WTC11 (cell line): ENCODE measurements around the gene RHCG. TPM values are rescaled to one million over a fixed set of nuclear protein-coding genes. Genes with fewer than 3 reads are reported as not detected.

Experiments used
- ATAC-seq: fragments of 200-7000 bp; cut with Tn5 transposase; 2 replicates; pipeline ENCODE4 v1.10.0; 2021; ENCODE audit warnings: mild to moderate bottlenecking, moderate library complexity
- CTCF ChIA-PET: fragments of 300-600 bp; sonication (Branson Sonifier 250); formaldehyde crosslinking; loops from one replicate; lab custom pipeline; 2021; ENCODE audit warnings: antibody characterized with exemption; lab: Charles Lee
- POLR2A ChIA-PET: fragments of 350-600 bp; sonication (Branson Sonifier 250); formaldehyde crosslinking; loops from one replicate; lab custom pipeline; 2021; ENCODE audit warnings: antibody characterized with exemption; lab: Charles Lee
- DNase-seq: peaks from one replicate; pipeline ENCODE4 v3.0.0; 2021; ENCODE audit warnings: low spot score
- H3K27ac Mint-ChIP-seq: 2 replicates; pipeline ENCODE4 v1.8.0; 2021; ENCODE audit warnings: mixed read lengths
- H3K27me3 Mint-ChIP-seq: 2 replicates; pipeline ENCODE4 v1.8.0; 2021; ENCODE audit warnings: low read depth, mild to moderate bottlenecking, moderate library complexity, mixed read lengths
- H3K36me3 Mint-ChIP-seq: 2 replicates; pipeline ENCODE4 v1.8.0; 2021; ENCODE audit warnings: mixed read lengths
- H3K4me1 Mint-ChIP-seq: 2 replicates; pipeline ENCODE4 v1.8.0; 2022; ENCODE audit warnings: mixed read lengths
- H3K4me3 Mint-ChIP-seq: 2 replicates; pipeline ENCODE4 v1.8.0; 2021; ENCODE audit warnings: mild to moderate bottlenecking, moderate library complexity, mixed read lengths
- H3K9me3 Mint-ChIP-seq: 2 replicates; pipeline ENCODE4 v1.8.0; 2021; ENCODE audit warnings: mixed read lengths
- AR ChIP-seq: fragments of 250-450 bp; sonication (Bioruptor Pico); IDR thresholded peaks from 2 replicates; pipeline ENCODE4 v1.9.0; 2021; ENCODE audit warnings: mild to moderate bottlenecking
- CBFB ChIP-seq: sonication (generic); formaldehyde crosslinking; IDR thresholded peaks from 2 replicates; pipeline ENCODE4 v1.8.1; 2022; ENCODE audit warnings: mild to moderate bottlenecking, low read depth, missing genetic modification reagents
- CREB1 ChIP-seq: sonication (generic); formaldehyde crosslinking; IDR thresholded peaks from 2 replicates; pipeline ENCODE4 v1.8.0; 2023; ENCODE audit warnings: mild to moderate bottlenecking, missing genetic modification reagents
- CREM ChIP-seq: sonication (generic); formaldehyde crosslinking; IDR thresholded peaks from 2 replicates; pipeline ENCODE4 v1.8.1; 2022; ENCODE audit warnings: mild to moderate bottlenecking, missing genetic modification reagents, moderate library complexity
- ETV6 ChIP-seq: sonication (generic); formaldehyde crosslinking; IDR thresholded peaks from 2 replicates; pipeline ENCODE4 v1.8.1; 2022; ENCODE audit warnings: mild to moderate bottlenecking, missing genetic modification reagents
- GABPB1 ChIP-seq: sonication (generic); formaldehyde crosslinking; IDR thresholded peaks from 2 replicates; pipeline ENCODE4 v1.8.1; 2023; ENCODE audit warnings: mild to moderate bottlenecking, missing genetic modification reagents
- IRF1 ChIP-seq: sonication (generic); formaldehyde crosslinking; IDR thresholded peaks from 2 replicates; pipeline ENCODE4 v1.8.0; 2023; ENCODE audit warnings: missing genetic modification reagents
- MLX ChIP-seq: sonication (generic); formaldehyde crosslinking; IDR thresholded peaks from 2 replicates; pipeline ENCODE4 v1.8.1; 2023; ENCODE audit warnings: mild to moderate bottlenecking, missing genetic modification reagents, moderate library complexity
- MXD4 ChIP-seq: fragments of 250-450 bp; sonication (Bioruptor Pico); IDR thresholded peaks from 2 replicates; pipeline ENCODE4 v1.8.0; 2021; ENCODE audit warnings: mild to moderate bottlenecking, moderate library complexity, borderline replicate concordance
- NFATC4 ChIP-seq: fragments of 250-450 bp; sonication (Bioruptor Pico); IDR thresholded peaks from 2 replicates; pipeline ENCODE4 v1.9.0; 2021; ENCODE audit warnings: mild to moderate bottlenecking
- NFYB ChIP-seq: sonication (generic); formaldehyde crosslinking; conservative IDR thresholded peaks from 2 replicates; pipeline ENCODE4 v1.8.0; 2022; ENCODE audit warnings: low read depth, missing genetic modification reagents
- NR2C2 ChIP-seq: sonication (generic); formaldehyde crosslinking; IDR thresholded peaks from 2 replicates; pipeline ENCODE4 v1.8.0; 2022; ENCODE audit warnings: mild to moderate bottlenecking, missing genetic modification reagents
- NR3C1 ChIP-seq: sonication (generic); formaldehyde crosslinking; conservative IDR thresholded peaks from 2 replicates; pipeline ENCODE4 v1.8.1; 2023; ENCODE audit warnings: low read depth, mild to moderate bottlenecking, missing genetic modification reagents
- OVOL2 ChIP-seq: fragments of 250-450 bp; sonication (Bioruptor Pico); IDR thresholded peaks from 2 replicates; pipeline ENCODE4 v1.9.0; 2021; ENCODE audit warnings: mild to moderate bottlenecking, borderline replicate concordance
- TEAD4 ChIP-seq: sonication (generic); formaldehyde crosslinking; IDR thresholded peaks from 2 replicates; pipeline ENCODE4 v1.8.0; 2022; ENCODE audit warnings: mild to moderate bottlenecking, missing genetic modification reagents
- ZNF121 ChIP-seq: sonication (generic); formaldehyde crosslinking; IDR thresholded peaks from 2 replicates; pipeline ENCODE4 v1.8.0; 2023; ENCODE audit warnings: missing genetic modification reagents
- ZNF263 ChIP-seq: sonication (generic); formaldehyde crosslinking; IDR thresholded peaks from 2 replicates; pipeline ENCODE4 v1.8.1; 2022; ENCODE audit warnings: low read depth, mild to moderate bottlenecking, moderate library complexity, missing genetic modification reagents
- ZNF396 ChIP-seq: fragments of 250-450 bp; sonication (Bioruptor Pico); IDR thresholded peaks from 2 replicates; pipeline ENCODE4 v1.8.0; 2021; ENCODE audit warnings: mild to moderate bottlenecking, moderate library complexity, borderline replicate concordance
- ZNF671 ChIP-seq: fragments of 250-450 bp; sonication (Bioruptor Pico); IDR thresholded peaks from 2 replicates; pipeline ENCODE4 v1.8.0; 2021; ENCODE audit warnings: mild to moderate bottlenecking
- total RNA-seq: library from RNA; stranded (reverse); gene quantifications from 3 replicates; pipeline ENCODE4 v1.2.3, GENCODE V29; 2021
- TF ChIP-seq, protein P1 (sequence below): fragments of 200-600 bp; IDR thresholded peaks from 2 replicates; pipeline ENCODE4 v1.8.0; 2022; ENCODE audit warnings: antibody characterized with exemption
- TF ChIP-seq, protein P2 (sequence below): sonication (generic); formaldehyde crosslinking; IDR thresholded peaks from 2 replicates; pipeline ENCODE4 v1.8.0; 2022; ENCODE audit warnings: missing genetic modification reagents
- TF ChIP-seq, protein P3 (sequence below): sonication (generic); formaldehyde crosslinking; IDR thresholded peaks from 2 replicates; pipeline ENCODE4 v1.8.1; 2023; ENCODE audit warnings: mild to moderate bottlenecking, moderate library complexity, missing genetic modification reagents
- TF ChIP-seq, protein P4 (sequence below): sonication (generic); formaldehyde crosslinking; IDR thresholded peaks from 2 replicates; pipeline ENCODE4 v1.8.1; 2023; ENCODE audit warnings: mild to moderate bottlenecking, missing genetic modification reagents

The RHCG gene
- total RNA-seq, 1 experiment from 2014 or later: 0.31 TPM

DNA sequence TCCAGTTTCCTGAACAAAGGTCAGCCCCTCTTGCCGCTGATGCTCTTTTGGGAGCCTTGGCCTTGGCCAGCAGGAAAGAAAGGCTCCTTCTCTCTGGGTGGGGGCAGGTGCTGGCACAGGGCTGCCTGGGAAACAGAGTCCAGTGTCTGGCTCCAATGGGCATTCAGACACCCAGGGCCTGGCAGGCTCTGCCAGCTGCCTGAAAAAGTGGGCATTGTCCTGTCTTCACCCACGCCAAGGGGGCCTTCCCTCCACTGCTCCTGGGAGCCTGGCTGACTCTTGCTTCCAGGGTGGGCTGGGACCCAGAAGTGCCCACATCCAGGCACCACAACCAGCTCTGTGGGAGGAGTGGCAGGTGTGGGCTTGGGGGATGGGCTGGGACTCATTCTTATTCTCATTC lies 62.7 kb downstream of the RHCG start (continued):
- TF ChIP-seq AR: no peak
- no peak for TF ChIP-seq ZNF396 (CRISPR knock-in tag)
- no peak for TF ChIP-seq MXD4 (CRISPR knock-in tag)
- no peak for TF ChIP-seq OVOL2 (CRISPR knock-in tag)
- TF ChIP-seq NFYB (CRISPR knock-in tag): no peak
- no peak for TF ChIP-seq NR2C2
- no peak for TF ChIP-seq CBFB

GRCh38 chr15:89430530-89431341 lies 65.6 kb downstream of the RHCG start:
- ChIA-PET CTCF (interaction anchor here (0.6 to 3.9 kb wide), 35 partner anchors 9 to 100 kb away, joined by 3 to 133 read pairs (median 5); partner anchors contain the start of genes POLG and RHCG), POLR2A (no interaction called here)
- peaks cover 15% of the 10 kb centered on the region for H3K4me1 Mint-ChIP-seq
- no peaks in the 10 kb centered on the region for H3K9me3 Mint-ChIP-seq
- peaks cover 32% of the 10 kb centered on the region for H3K27me3 Mint-ChIP-seq
- H3K4me3 Mint-ChIP-seq: peak overlapping the region; percentile 72
- no peaks in the 10 kb centered on the region for H3K36me3 Mint-ChIP-seq
- ATAC-seq (peak; percentile 95), DNase-seq (peak; percentile 96)
- H3K27ac Mint-ChIP-seq: no peak overlapping the region
- no peak for TF ChIP-seq NFYB (CRISPR knock-in tag)
- TF ChIP-seq ZNF121 (CRISPR knock-in tag): peak; percentile 57; the same call in 1 of the 2 replicates
- TF ChIP-seq MLX (CRISPR knock-in tag): peak; percentile 85; the same call in 1 of the 2 replicates
- TF ChIP-seq, protein P1, sequence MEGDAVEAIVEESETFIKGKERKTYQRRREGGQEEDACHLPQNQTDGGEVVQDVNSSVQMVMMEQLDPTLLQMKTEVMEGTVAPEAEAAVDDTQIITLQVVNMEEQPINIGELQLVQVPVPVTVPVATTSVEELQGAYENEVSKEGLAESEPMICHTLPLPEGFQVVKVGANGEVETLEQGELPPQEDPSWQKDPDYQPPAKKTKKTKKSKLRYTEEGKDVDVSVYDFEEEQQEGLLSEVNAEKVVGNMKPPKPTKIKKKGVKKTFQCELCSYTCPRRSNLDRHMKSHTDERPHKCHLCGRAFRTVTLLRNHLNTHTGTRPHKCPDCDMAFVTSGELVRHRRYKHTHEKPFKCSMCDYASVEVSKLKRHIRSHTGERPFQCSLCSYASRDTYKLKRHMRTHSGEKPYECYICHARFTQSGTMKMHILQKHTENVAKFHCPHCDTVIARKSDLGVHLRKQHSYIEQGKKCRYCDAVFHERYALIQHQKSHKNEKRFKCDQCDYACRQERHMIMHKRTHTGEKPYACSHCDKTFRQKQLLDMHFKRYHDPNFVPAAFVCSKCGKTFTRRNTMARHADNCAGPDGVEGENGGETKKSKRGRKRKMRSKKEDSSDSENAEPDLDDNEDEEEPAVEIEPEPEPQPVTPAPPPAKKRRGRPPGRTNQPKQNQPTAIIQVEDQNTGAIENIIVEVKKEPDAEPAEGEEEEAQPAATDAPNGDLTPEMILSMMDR: peak; percentile 100
- TF ChIP-seq GABPB1 (CRISPR knock-in tag): peak; percentile 43; the same call in 1 of the 2 replicates
- TF ChIP-seq, protein P2, sequence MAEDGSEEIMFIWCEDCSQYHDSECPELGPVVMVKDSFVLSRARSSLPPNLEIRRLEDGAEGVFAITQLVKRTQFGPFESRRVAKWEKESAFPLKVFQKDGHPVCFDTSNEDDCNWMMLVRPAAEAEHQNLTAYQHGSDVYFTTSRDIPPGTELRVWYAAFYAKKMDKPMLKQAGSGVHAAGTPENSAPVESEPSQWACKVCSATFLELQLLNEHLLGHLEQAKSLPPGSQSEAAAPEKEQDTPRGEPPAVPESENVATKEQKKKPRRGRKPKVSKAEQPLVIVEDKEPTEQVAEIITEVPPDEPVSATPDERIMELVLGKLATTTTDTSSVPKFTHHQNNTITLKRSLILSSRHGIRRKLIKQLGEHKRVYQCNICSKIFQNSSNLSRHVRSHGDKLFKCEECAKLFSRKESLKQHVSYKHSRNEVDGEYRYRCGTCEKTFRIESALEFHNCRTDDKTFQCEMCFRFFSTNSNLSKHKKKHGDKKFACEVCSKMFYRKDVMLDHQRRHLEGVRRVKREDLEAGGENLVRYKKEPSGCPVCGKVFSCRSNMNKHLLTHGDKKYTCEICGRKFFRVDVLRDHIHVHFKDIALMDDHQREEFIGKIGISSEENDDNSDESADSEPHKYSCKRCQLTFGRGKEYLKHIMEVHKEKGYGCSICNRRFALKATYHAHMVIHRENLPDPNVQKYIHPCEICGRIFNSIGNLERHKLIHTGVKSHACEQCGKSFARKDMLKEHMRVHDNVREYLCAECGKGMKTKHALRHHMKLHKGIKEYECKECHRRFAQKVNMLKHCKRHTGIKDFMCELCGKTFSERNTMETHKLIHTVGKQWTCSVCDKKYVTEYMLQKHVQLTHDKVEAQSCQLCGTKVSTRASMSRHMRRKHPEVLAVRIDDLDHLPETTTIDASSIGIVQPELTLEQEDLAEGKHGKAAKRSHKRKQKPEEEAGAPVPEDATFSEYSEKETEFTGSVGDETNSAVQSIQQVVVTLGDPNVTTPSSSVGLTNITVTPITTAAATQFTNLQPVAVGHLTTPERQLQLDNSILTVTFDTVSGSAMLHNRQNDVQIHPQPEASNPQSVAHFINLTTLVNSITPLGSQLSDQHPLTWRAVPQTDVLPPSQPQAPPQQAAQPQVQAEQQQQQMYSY: no peak
- TF ChIP-seq NFATC4: no peak
- TF ChIP-seq, protein P3, sequence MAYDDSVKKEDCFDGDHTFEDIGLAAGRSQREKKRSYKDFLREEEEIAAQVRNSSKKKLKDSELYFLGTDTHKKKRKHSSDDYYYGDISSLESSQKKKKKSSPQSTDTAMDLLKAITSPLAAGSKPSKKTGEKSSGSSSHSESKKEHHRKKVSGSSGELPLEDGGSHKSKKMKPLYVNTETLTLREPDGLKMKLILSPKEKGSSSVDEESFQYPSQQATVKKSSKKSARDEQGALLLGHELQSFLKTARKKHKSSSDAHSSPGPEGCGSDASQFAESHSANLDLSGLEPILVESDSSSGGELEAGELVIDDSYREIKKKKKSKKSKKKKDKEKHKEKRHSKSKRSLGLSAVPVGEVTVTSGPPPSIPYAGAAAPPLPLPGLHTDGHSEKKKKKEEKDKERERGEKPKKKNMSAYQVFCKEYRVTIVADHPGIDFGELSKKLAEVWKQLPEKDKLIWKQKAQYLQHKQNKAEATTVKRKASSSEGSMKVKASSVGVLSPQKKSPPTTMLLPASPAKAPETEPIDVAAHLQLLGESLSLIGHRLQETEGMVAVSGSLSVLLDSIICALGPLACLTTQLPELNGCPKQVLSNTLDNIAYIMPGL (CRISPR knock-in tag): peak; percentile 45; the same call in 1 of the 2 replicates
- TF ChIP-seq NR3C1 (CRISPR knock-in tag): no peak
- no peak for TF ChIP-seq CREM (CRISPR knock-in tag)
- TF ChIP-seq ZNF671 (CRISPR knock-in tag): no peak
- no peak for TF ChIP-seq IRF1 (CRISPR knock-in tag)
- 0 out of 2 replicates have a peak, but pooled peaks have one; percentile 44 for TF ChIP-seq ETV6 (CRISPR knock-in tag)
- TF ChIP-seq, protein P4, sequence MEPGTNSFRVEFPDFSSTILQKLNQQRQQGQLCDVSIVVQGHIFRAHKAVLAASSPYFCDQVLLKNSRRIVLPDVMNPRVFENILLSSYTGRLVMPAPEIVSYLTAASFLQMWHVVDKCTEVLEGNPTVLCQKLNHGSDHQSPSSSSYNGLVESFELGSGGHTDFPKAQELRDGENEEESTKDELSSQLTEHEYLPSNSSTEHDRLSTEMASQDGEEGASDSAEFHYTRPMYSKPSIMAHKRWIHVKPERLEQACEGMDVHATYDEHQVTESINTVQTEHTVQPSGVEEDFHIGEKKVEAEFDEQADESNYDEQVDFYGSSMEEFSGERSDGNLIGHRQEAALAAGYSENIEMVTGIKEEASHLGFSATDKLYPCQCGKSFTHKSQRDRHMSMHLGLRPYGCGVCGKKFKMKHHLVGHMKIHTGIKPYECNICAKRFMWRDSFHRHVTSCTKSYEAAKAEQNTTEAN: no peak
- no peak for TF ChIP-seq MXD4 (CRISPR knock-in tag)
- no peak for TF ChIP-seq TEAD4 (CRISPR knock-in tag)
- 0 out of 2 replicates have a peak, but pooled peaks have one; percentile 27 for TF ChIP-seq CREB1 (CRISPR knock-in tag)
- no peak for TF ChIP-seq OVOL2 (CRISPR knock-in tag)
- no peak for TF ChIP-seq ZNF263
